AG08395 (cell line): ENCODE measurements around the gene UCHL5.
"Not testable (repeated sequence)": the region's sequence is repeated elsewhere in the genome, so short reads cannot be mapped to it uniquely, and the experiment has no call there.

Experiments used
- DNase-seq: peaks from one replicate; pipeline ENCODE4 v3.0.0; 2012; ENCODE audit warnings: mixed read lengths, low spot score

The UCHL5 gene

GRCh38 chr1:193013005-193013404 is 46.2 kb downstream of the UCHL5 start:
- DNase-seq: peak; percentile 3

GRCh38 chr1:193011406-193011805 is 47.8 kb downstream of the UCHL5 start:
- no peak for DNase-seq

GRCh38 chr1:193009501-193009900 is 49.7 kb downstream of the UCHL5 start:
- no peak for DNase-seq

GRCh38 chr1:193005785-193006184 is 53.4 kb downstream of the UCHL5 start:
- no peak for DNase-seq

- DNase-seq: no peak
Observed at GRCh38 chr1:192998536-192998935, 60.6 kb downstream of the UCHL5 start.

GRCh38 chr1:192994141-192994540 is 65.0 kb downstream of the UCHL5 start:
- DNase-seq: no peak

- no peak for DNase-seq
Observed at GRCh38 chr1:192993426-192994085, 65.6 kb downstream of the UCHL5 start.

GRCh38 chr1:192986748-192987334 is 72.3 kb downstream of the UCHL5 start:
- not testable (repeated sequence) for DNase-seq

GRCh38 chr1:192986110-192986747 is 72.9 kb downstream of the UCHL5 start:
- no peak for DNase-seq

- no peak for DNase-seq
Observed at GRCh38 chr1:192984080-192984479, 75.1 kb downstream of the UCHL5 start.

GRCh38 chr1:192983349-192983980 is 75.7 kb downstream of the UCHL5 start:
- no peak for DNase-seq

GRCh38 chr1:192980856-192981255 is 78.3 kb downstream of the UCHL5 start:
- no peak for DNase-seq

GRCh38 chr1:192980334-192980733 is 78.8 kb downstream of the UCHL5 start:
- not testable (repeated sequence) for DNase-seq

- no peak for DNase-seq
Observed at GRCh38 chr1:192979542-192979941, 79.6 kb downstream of the UCHL5 start.

- DNase-seq: no peak
Observed at GRCh38 chr1:192978195-192978710, 80.9 kb downstream of the UCHL5 start.

- DNase-seq: no peak
Observed at GRCh38 chr1:192977089-192977706, 82.0 kb downstream of the UCHL5 start.

- no peak for DNase-seq
Observed at GRCh38 chr1:192976576-192976975, 82.6 kb downstream of the UCHL5 start.

GRCh38 chr1:192974701-192975100 is 84.5 kb downstream of the UCHL5 start:
- no peak for DNase-seq

- no peak for DNase-seq
Observed at GRCh38 chr1:192973988-192974387, 85.2 kb downstream of the UCHL5 start.

GRCh38 chr1:192973202-192973601 is 86.0 kb downstream of the UCHL5 start:
- no peak for DNase-seq

GRCh38 chr1:192969091-192969490 is 90.1 kb downstream of the UCHL5 start:
- no peak for DNase-seq

GRCh38 chr1:192968323-192968722 is 90.8 kb downstream of the UCHL5 start:
- DNase-seq: no peak
